GM12878 (cell line): ENCODE measurements around the gene MACROD2. TPM values are rescaled to one million over a fixed set of nuclear protein-coding genes. Genes with fewer than 3 reads are reported as not detected.

ENCODE experiments used
- ATAC-seq: fragments of 200-7000 bp; cut with Tn5 transposase; 3 replicates; pipeline ENCODE4 v1.9.1; 2020; ENCODE audit warnings: mild to moderate bottlenecking, moderate library complexity
- BruUV-seq: library from RNA; stranded (reverse); fragments of 400-500 nt; replicated peaks from 2 replicates; lab custom pipeline; 2021; lab: Mats Ljungman, UMichigan
- CTCF ChIA-PET: fragments of 300-600 bp; sonication (Branson Sonifier 250); formaldehyde crosslinking; extraction: SDS; loops from one replicate; lab custom pipeline; 2021; ENCODE audit warnings: inconsistent platforms; lab: Yijun Ruan, JAX
- POLR2A ChIA-PET: fragments of 350-600 bp; formaldehyde crosslinking; extraction: SDS; loops from one replicate; lab custom pipeline; 2021; ENCODE audit warnings: inconsistent platforms; lab: Charles Lee
- RAD21 ChIA-PET: fragments of 300-600 bp; sonication (Branson Sonifier 250); formaldehyde crosslinking; loops from one replicate; lab custom pipeline; 2023; ENCODE audit warnings: antibody characterized with exemption; ENCODE audit not compliant: unreplicated experiment; lab: Charles Lee
- SMC1A ChIA-PET: fragments of 300-600 bp; sonication (Branson Sonifier 250); formaldehyde crosslinking; loops from one replicate; lab custom pipeline; 2023; ENCODE audit not compliant: unreplicated experiment, uncharacterized antibody; lab: Charles Lee
- DNase-seq: peaks from one replicate; pipeline ENCODE4 v3.0.0-alpha.2; 2011; ENCODE audit warnings: low read depth, low spot score
- FAIRE-seq: peaks from 3 replicates; lab custom pipeline; 2011; peaks lifted over from hg19 to GRCh38; lab: Jason Lieb, UNC
- H2AFZ ChIP-seq: 2 replicates; pipeline ENCODE4 v1.6.0; 2011; ENCODE audit warnings: low read depth, low read length, control low read depth; ENCODE audit not compliant: control insufficient read depth
- H3K27ac ChIP-seq: 2 replicates; pipeline ENCODE4 v1.5.1; 2011; ENCODE audit warnings: control low read depth; ENCODE audit not compliant: control insufficient read depth, insufficient read depth
- H3K27me3 ChIP-seq, 2 experiments: replicated peaks in 1 of 2; 2 replicates each; pipeline versions ENCODE4 v1.6.0 to v1.6.1; 2011; ENCODE audit warnings: low read length in 1 of 2; ENCODE audit not compliant: control insufficient read depth in 2 of 2, insufficient read depth in 2 of 2
- H3K36me3 ChIP-seq, 2 experiments: 2 replicates each; pipeline ENCODE4 v1.5.1; 2011; ENCODE audit warnings: low read length in 1 of 2; ENCODE audit not compliant: control insufficient read depth in 2 of 2, insufficient read depth in 2 of 2
- H3K4me1 ChIP-seq: 2 replicates; pipeline ENCODE4 v1.6.1; 2011; ENCODE audit warnings: mild to moderate bottlenecking, low read length, moderate library complexity, mixed read lengths; ENCODE audit not compliant: control insufficient read depth, insufficient read depth
- H3K4me2 ChIP-seq: 2 replicates; pipeline ENCODE4 v1.6.0; 2011; ENCODE audit warnings: control low read depth; ENCODE audit not compliant: control insufficient read depth, insufficient read depth
- H3K4me3 ChIP-seq: fragments of 200-600 bp; sonication (generic); 2 replicates; pipeline ENCODE4 v1.5.1; 2016
- H3K79me2 ChIP-seq: 2 replicates; pipeline ENCODE4 v1.6.0; 2011; ENCODE audit warnings: low read length; ENCODE audit not compliant: control insufficient read depth, insufficient read depth
- H3K9ac ChIP-seq: 2 replicates; pipeline ENCODE4 v1.8.0; 2011; ENCODE audit warnings: low read length, control low read depth, mixed read lengths; ENCODE audit not compliant: control insufficient read depth, insufficient read depth
- H3K9me3 ChIP-seq: replicated peaks from 3 replicates; pipeline ENCODE4 v1.5.1; 2011; ENCODE audit warnings: mild to moderate bottlenecking, low read length; ENCODE audit not compliant: control insufficient read depth, insufficient read depth
- H4K20me1 ChIP-seq: 2 replicates; pipeline ENCODE4 v1.6.0; 2011; ENCODE audit not compliant: control insufficient read depth, insufficient read depth
- BHLHE40 ChIP-seq, 2 experiments: fragments of 450-650 bp in 1 of 2; IDR thresholded peaks; 2 replicates each; pipeline ENCODE4 v1.6.1; 2011 to 2017; ENCODE audit warnings: low read depth in 2 of 2, borderline replicate concordance in 1 of 2, improper control_type of control experiment in 1 of 2, low read length in 1 of 2, mild to moderate bottlenecking in 1 of 2
- CBX3 ChIP-seq: fragments of 200-600 bp; sonication (generic); IDR thresholded peaks from 2 replicates; pipeline ENCODE4 v1.6.1; 2016; ENCODE audit warnings: low read depth, borderline replicate concordance
- CREM ChIP-seq: IDR thresholded peaks from 2 replicates; pipeline ENCODE4 v1.6.1; 2014; ENCODE audit warnings: antibody characterized with exemption, low read depth
- ETV6 ChIP-seq, 2 experiments: fragments of 450-650 bp in 1 of 2; IDR thresholded peaks in 1 of 2; conservative IDR thresholded peaks in 1 of 2; 2 replicates each; pipeline ENCODE4 v1.6.1; 2014; ENCODE audit warnings: antibody characterized with exemption in 1 of 2, borderline replicate concordance in 1 of 2, low read depth in 1 of 2, mild to moderate bottlenecking in 1 of 2, moderate library complexity in 1 of 2
- FOXK2 ChIP-seq: fragments of 450-650 bp; IDR thresholded peaks from 2 replicates; pipeline ENCODE4 v1.6.1; 2017; ENCODE audit warnings: mild to moderate bottlenecking, moderate library complexity
- GABPA ChIP-seq: IDR thresholded peaks from 2 replicates; pipeline ENCODE4 v1.6.1; 2014; ENCODE audit warnings: antibody characterized with exemption, low read depth, mild to moderate bottlenecking, inconsistent platforms
- HCFC1 ChIP-seq: fragments of 150-350 bp; IDR thresholded peaks from 2 replicates; pipeline ENCODE4 v1.6.1; 2014; ENCODE audit warnings: low read length
- HDAC2 ChIP-seq: fragments of 200-600 bp; sonication (generic); IDR thresholded peaks from 2 replicates; pipeline ENCODE4 v1.6.1; 2017
- JUND ChIP-seq: IDR thresholded peaks from 2 replicates; pipeline ENCODE4 v1.6.1; 2012; ENCODE audit warnings: low read depth, mild to moderate bottlenecking, low read length, improper control_type of control experiment, moderate library complexity
- POLR2AphosphoS2 ChIP-seq: IDR thresholded peaks from 2 replicates; pipeline ENCODE4 v1.6.1; 2011; ENCODE audit warnings: low read depth, mild to moderate bottlenecking, low read length, improper control_type of control experiment, moderate library complexity
- YBX1 ChIP-seq: fragments of 450-650 bp; IDR thresholded peaks from 2 replicates; pipeline ENCODE4 v1.6.1; 2016; ENCODE audit warnings: antibody characterized with exemption
- ZNF622 ChIP-seq: fragments of 450-650 bp; IDR thresholded peaks from 2 replicates; pipeline ENCODE4 v1.6.1; 2017; ENCODE audit warnings: mild to moderate bottlenecking, inconsistent platforms
- WGBS: methylation state at CpG from one replicate; pipeline ENCODE4 v1.1.6; 2016; ENCODE audit warnings: low lambda C conversion rate; ENCODE audit not compliant: insufficient replicate concordance, insufficient coverage; ENCODE audit errors: missing lambda C conversion rate; 5-methylcytosine and 5-hydroxymethylcytosine counted together
- in situ Hi-C: fragments of 300-500 bp; cut with MboI; formaldehyde crosslinking; loops from 9 replicates; pipeline ENCODE4 v1.14.3; 2018; ENCODE audit warnings: mixed read lengths
- intact Hi-C: fragments of 100-400 bp; cut with micrococcal nuclease; formaldehyde crosslinking; loops from one replicate; pipeline ENCODE4 v1.14.2; 2022; ENCODE audit not compliant: unreplicated experiment
- polyA plus RNA-seq, 11 experiments: library from polyadenylated mRNA; depleted of rRNA in 4 of 11; unstranded in 6 of 11; stranded (reverse) in 5 of 11; fragments of >200 nt; fragmentation: Nextera tagmentation in 4 of 11; fragmentation: Illumina TruSeq in 1 of 11; extraction: Ambion mirVana in 4 of 11; extraction: Trizol in 1 of 11; gene quantifications; 1 replicate in 1 of 11; 2 replicates in 10 of 11; pipeline versions ENCODE4 v1.2.1 to v1.2.3, GENCODE V29; 2011 to 2016; ENCODE audit warnings: inconsistent platforms in 2 of 11, missing spikeins in 2 of 11, low read depth in 1 of 11
- total RNA-seq, 4 experiments: library from RNA; depleted of rRNA in 3 of 4; stranded (reverse); fragments of >200 nt in 3 of 4; fragmentation: Illumina TruSeq in 1 of 4; extraction: Trizol in 1 of 4; gene quantifications; 2 replicates each; pipeline versions ENCODE4 v1.2.1 to v1.2.3, GENCODE V29; 2013 to 2021
- TF ChIP-seq, protein P1 (sequence below): fragments of 450-650 bp; IDR thresholded peaks from 2 replicates; pipeline ENCODE4 v1.6.1; 2014; ENCODE audit warnings: mild to moderate bottlenecking
- TF ChIP-seq, protein P2 (sequence below): fragments of 450-650 bp; formaldehyde crosslinking; IDR thresholded peaks from 2 replicates; pipeline ENCODE4 v1.4.0; 2022; ENCODE audit warnings: mild to moderate bottlenecking, moderate library complexity

Gene MACROD2
- total and polyA plus RNA-seq, 10 of the 15 experiments (the other 5 are each of a cell fraction or from before 2014, with no cell fraction given) = 1.1 to 21.5 (median 2.2) TPM

DNA sequence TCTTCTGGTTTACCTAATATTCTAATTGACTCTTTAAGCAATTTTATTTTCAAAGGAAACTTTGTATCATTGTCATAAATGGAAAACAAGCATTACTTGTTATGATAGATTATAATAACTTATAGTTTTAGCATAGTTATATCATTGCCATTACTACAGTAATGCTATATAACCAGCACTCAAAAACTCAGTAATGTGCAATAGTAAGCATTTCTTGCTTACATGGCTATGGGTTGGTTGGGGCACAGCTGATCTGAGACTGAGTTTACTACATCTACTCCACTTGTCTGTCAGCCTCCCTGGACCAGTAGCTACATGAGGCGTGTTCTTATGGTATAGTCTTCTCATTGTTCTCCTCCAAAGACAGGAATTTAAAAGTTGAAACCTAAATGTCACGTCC, 1427.7 kb downstream of the MACROD2 start (continued):
- TF ChIP-seq, protein P1, sequence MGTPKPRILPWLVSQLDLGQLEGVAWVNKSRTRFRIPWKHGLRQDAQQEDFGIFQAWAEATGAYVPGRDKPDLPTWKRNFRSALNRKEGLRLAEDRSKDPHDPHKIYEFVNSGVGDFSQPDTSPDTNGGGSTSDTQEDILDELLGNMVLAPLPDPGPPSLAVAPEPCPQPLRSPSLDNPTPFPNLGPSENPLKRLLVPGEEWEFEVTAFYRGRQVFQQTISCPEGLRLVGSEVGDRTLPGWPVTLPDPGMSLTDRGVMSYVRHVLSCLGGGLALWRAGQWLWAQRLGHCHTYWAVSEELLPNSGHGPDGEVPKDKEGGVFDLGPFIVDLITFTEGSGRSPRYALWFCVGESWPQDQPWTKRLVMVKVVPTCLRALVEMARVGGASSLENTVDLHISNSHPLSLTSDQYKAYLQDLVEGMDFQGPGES = no peak
- no peak for TF ChIP-seq ETV6 (conservative IDR thresholded peaks at IDR 0.05 in 1 of 2, IDR thresholded peaks at IDR 0.05 in 1 of 2; ENCODE audit: borderline replicate concordance in 1 of 2, low read depth in 1 of 2)
- TF ChIP-seq HDAC2 = no peak
- TF ChIP-seq BHLHE40 (IDR thresholded peaks at IDR 0.05; ENCODE audit: borderline replicate concordance in 1 of 2, low read depth in 2 of 2, low read length in 1 of 2) = no peak
- TF ChIP-seq, protein P2, sequence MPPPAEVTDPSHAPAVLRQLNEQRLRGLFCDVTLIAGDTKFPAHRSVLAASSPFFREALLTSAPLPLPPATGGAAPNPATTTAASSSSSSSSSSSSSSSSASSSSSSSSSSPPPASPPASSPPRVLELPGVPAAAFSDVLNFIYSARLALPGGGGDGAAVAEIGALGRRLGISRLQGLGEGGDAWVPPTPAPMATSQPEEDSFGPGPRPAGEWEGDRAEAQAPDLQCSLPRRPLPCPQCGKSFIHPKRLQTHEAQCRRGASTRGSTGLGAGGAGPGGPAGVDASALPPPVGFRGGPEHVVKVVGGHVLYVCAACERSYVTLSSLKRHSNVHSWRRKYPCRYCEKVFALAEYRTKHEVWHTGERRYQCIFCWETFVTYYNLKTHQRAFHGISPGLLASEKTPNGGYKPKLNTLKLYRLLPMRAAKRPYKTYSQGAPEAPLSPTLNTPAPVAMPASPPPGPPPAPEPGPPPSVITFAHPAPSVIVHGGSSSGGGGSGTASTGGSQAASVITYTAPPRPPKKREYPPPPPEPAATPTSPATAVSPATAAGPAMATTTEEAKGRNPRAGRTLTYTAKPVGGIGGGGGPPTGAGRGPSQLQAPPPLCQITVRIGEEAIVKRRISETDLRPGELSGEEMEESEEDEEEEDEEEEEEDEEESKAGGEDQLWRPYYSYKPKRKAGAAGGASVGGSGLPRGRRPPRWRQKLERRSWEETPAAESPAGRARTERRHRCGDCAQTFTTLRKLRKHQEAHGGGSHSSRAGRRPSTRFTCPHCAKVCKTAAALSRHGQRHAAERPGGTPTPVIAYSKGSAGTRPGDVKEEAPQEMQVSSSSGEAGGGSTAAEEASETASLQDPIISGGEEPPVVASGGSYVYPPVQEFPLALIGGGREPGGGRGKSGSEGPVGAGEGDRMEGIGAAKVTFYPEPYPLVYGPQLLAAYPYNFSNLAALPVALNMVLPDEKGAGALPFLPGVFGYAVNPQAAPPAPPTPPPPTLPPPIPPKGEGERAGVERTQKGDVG = no peak
- no peak for TF ChIP-seq FOXK2

DNA sequence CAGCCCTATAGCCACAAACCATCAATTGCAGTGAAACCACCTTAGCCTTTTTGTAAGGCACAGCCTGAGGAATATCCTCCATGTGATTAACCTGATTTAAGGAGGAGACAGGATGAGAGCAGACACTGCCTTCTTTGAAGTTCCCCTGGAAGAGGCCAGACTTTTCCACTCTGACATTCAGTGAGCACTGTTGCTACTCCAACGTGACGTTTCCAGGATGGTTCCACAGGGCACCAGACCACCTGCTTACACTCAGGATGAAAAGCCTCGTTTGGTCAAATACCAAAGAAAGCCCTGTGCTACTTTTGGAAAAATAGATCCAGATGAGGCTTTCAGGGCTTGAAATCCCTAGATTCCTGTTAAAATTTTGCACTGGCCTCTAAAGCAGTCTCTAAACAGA, 1444.2 kb downstream of the MACROD2 start:
- 20% methylated on average over 3 of the region's 3 CpGs for WGBS
- Histone ChIP-seq H4K20me1 (no peaks in the 10 kb centered on the region), H3K4me2 (no peak overlapping the region), H3K36me3 (no peaks in the 10 kb centered on the region), H3K27me3 (no peaks in the 10 kb centered on the region), H2AFZ (no peak overlapping the region), H3K9me3 (no peaks in the 10 kb centered on the region), H3K4me1 (no peaks in the 10 kb centered on the region), H3K79me2 (no peaks in the 10 kb centered on the region), H3K4me3 (no peak overlapping the region), H3K27ac (no peak overlapping the region), H3K9ac (no peak overlapping the region)
- CTCF ChIA-PET = no interaction called here
- POLR2A ChIA-PET = no interaction called here
- in situ Hi-C loops = no loop called here
- ATAC-seq = no peak
- SMC1A ChIA-PET = no interaction called here
- no peak for DNase-seq
- RAD21 ChIA-PET = no interaction called here
- BruUV-seq = no TSS peak
- no peak for FAIRE-seq
- TF ChIP-seq ZNF622 = no peak
- no peak for TF ChIP-seq POLR2AphosphoS2
- TF ChIP-seq JUND = no peak
- TF ChIP-seq YBX1 = no peak
- TF ChIP-seq GABPA = no peak
- TF ChIP-seq CBX3 = no peak
- no peak for TF ChIP-seq HCFC1
- TF ChIP-seq CREM = no peak
- TF ChIP-seq HDAC2 = no peak
- no peak for TF ChIP-seq ETV6 (conservative IDR thresholded peaks at IDR 0.05 in 1 of 2, IDR thresholded peaks at IDR 0.05 in 1 of 2; ENCODE audit: borderline replicate concordance in 1 of 2, low read depth in 1 of 2)
- intact Hi-C loops = no loop called here
